GM19239 (cell line): Measurements from ENCODE around the gene PTPRD.
"Not testable (repeated sequence)": the region's sequence is repeated elsewhere in the genome, so short reads cannot be mapped to it uniquely, and the experiment has no call there.

ENCODE experiments used
- DNase-seq: peaks from one replicate; pipeline ENCODE4 v3.0.0; 2011; ENCODE audit warnings: low spot score; ENCODE audit not compliant: insufficient read length
- FAIRE-seq: peaks from 2 replicates; lab custom pipeline; 2011; peaks lifted over from hg19 to GRCh38; lab: Jason Lieb, UNC

Gene PTPRD

GRCh38 chr9:10512144-10512543, 100.7 kb downstream of the PTPRD start:
- no peak for FAIRE-seq
- no peak for DNase-seq

- FAIRE-seq (no peak), DNase-seq (no peak)
Observed at GRCh38 chr9:10488937-10489336, 123.9 kb downstream of the PTPRD start.

GRCh38 chr9:10479172-10479571, 133.6 kb downstream of the PTPRD start:
- DNase-seq: no peak
- no peak for FAIRE-seq

- not testable (repeated sequence) for FAIRE-seq, DNase-seq
Observed at GRCh38 chr9:10449201-10449617, 163.6 kb downstream of the PTPRD start.

GRCh38 chr9:10447036-10447435, 165.8 kb downstream of the PTPRD start:
- no peak for DNase-seq
- FAIRE-seq: no peak

GRCh38 chr9:10443868-10444204, 169.0 kb downstream of the PTPRD start:
- no peak for DNase-seq
- no peak for FAIRE-seq

GRCh38 chr9:10443181-10443867, 169.5 kb downstream of the PTPRD start:
- DNase-seq (no peak), FAIRE-seq (no peak)

GRCh38 chr9:10438955-10439354, 173.8 kb downstream of the PTPRD start:
- FAIRE-seq: no peak

GRCh38 chr9:10436756-10437155, 176.0 kb downstream of the PTPRD start:
- FAIRE-seq (no peak), DNase-seq (no peak)

More at GRCh38 chr9:10438955-10439354, 173.8 kb downstream of the PTPRD start:
- DNase-seq: no peak

- FAIRE-seq: no peak
- DNase-seq: no peak
Observed at GRCh38 chr9:10434412-10434811, 178.4 kb downstream of the PTPRD start.

GRCh38 chr9:10411272-10411671, 201.5 kb downstream of the PTPRD start:
- FAIRE-seq: no peak
- DNase-seq: no peak

GRCh38 chr9:10403283-10403682, 209.5 kb downstream of the PTPRD start:
- no peak for FAIRE-seq

GRCh38 chr9:10396615-10397014, 216.2 kb downstream of the PTPRD start:
- DNase-seq (no peak), FAIRE-seq (no peak)

More at GRCh38 chr9:10403283-10403682, 209.5 kb downstream of the PTPRD start:
- no peak for DNase-seq

GRCh38 chr9:10387282-10387681, 225.5 kb downstream of the PTPRD start:
- no peak for FAIRE-seq
- DNase-seq: no peak

GRCh38 chr9:10371824-10372223, 241.0 kb downstream of the PTPRD start:
- no peak for DNase-seq
- FAIRE-seq: no peak

GRCh38 chr9:10366171-10366779, 246.5 kb downstream of the PTPRD start:
- DNase-seq (no peak), FAIRE-seq (no peak)

GRCh38 chr9:10354591-10354990, 258.2 kb downstream of the PTPRD start:
- DNase-seq (no peak), FAIRE-seq (no peak)

- not testable (repeated sequence) for FAIRE-seq
Observed at GRCh38 chr9:10345621-10346020, 267.2 kb downstream of the PTPRD start.

GRCh38 chr9:10341057-10341456, 271.7 kb downstream of the PTPRD start:
- FAIRE-seq: no peak
- DNase-seq: no peak

More at GRCh38 chr9:10345621-10346020, 267.2 kb downstream of the PTPRD start:
- DNase-seq: not testable (repeated sequence)

GRCh38 chr9:10339152-10339551, 273.6 kb downstream of the PTPRD start:
- DNase-seq (no peak), FAIRE-seq (no peak)

GRCh38 chr9:10331157-10331556, 281.6 kb downstream of the PTPRD start:
- no peak for FAIRE-seq
- no peak for DNase-seq

- FAIRE-seq: no peak
- DNase-seq: no peak
Observed at GRCh38 chr9:10282084-10282483, 330.7 kb downstream of the PTPRD start.
